Islet of Langerhans (tissue), 1 donor: ENCODE measurements around the gene ADGRG6.

Source experiments
- FAIRE-seq: peaks from one replicate; lab custom pipeline; 2011; peaks lifted over from hg19 to GRCh38; lab: Jason Lieb, UNC

ADGRG6 gene

GRCh38 chr6:142349215-142349823 lies 47.5 kb downstream of the ADGRG6 start:
- no peak for FAIRE-seq

GRCh38 chr6:142350309-142350708 lies 48.5 kb downstream of the ADGRG6 start:
- FAIRE-seq, result no peak

- FAIRE-seq, result no peak
These were observed 51.9 kb downstream of the ADGRG6 start for GRCh38 chr6:142353690-142354089.

DNA sequence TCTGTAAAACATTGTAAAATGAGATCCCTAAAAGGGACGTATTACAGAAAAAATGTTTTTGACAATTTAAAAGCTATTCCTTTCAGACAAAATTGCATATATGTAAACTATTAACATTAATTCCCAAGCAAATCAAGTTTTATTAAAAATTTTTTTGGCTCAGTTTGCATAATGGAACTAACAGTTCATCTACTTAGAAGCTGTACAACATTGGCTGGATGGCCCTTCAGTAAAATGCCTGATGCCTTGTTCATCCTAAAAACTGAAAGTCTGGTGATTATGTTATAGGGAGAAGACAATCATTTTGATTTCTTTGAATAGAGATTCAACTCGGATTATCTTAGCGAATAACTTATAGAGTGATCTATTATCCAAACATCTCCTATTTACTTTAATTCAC lies 52.8 kb downstream of the ADGRG6 start:
- FAIRE-seq, result no peak

DNA sequence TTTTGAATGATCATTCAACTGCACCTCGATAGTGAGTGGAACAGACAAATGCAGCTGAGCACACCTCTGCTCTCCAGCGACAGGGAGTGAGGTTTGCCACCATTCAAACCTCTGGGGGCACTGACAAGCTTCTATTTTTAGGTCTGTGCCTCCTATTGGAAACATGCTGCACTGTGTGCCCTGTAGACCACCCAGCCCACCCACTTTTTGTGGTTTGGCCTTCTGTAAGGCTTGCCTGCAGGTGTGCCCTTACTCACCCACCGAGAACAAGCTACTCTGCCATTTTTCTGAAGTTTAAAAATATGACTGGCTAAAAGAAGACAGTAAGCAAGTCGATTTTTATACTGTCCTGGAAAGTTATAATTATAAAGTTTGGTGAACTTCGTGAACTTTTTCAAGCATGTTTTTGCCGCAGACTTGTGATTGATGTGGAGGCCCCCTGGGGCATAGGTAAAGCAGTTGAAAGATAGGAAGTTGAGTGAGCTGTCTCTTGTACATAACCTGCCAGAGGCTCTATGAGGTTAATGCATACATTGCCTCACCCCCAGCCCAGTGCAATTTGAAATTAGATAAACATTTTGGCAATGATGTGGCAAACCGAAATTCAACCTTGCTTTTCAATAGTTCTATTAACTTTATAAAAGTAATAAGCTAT lies 53.8 kb downstream of the ADGRG6 start:
- FAIRE-seq, result no peak

DNA sequence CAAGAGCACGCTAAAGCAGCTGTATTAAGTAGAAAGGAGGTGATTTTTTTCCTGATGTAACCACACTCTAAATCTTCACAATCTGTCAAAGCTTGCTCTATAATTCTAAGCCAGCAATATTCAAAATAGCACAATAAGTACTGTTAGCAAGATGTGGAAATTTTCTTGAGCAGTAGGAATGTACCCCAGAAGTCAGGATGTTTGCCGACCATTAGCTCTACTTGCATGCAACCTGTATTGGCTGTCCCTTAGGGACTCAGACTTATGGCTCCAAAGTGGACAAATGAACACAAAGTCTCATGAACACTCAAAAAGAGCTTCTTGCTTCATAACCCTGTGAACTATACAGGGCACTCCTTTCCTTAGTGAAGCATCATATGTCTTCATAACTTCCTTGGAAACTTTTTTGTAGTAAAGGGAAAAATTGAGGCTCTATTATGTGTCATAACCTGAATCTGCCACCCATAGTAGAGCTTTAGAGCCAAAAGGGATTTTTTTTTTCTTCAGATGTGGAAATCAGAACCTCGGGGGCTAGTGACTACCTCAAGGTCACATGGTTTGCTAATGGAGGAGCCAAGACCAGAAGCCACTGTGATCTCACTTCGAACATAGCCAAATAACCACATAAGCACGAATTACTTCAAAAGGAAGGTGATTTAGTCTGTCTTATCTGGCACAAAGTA lies 54.5 kb downstream of the ADGRG6 start:
- FAIRE-seq, result no peak

GRCh38 chr6:142356884-142357225 lies 55.0 kb downstream of the ADGRG6 start:
- no peak for FAIRE-seq

- FAIRE-seq, result no peak
These were observed 56.1 kb downstream of the ADGRG6 start for GRCh38 chr6:142357879-142358278.

DNA sequence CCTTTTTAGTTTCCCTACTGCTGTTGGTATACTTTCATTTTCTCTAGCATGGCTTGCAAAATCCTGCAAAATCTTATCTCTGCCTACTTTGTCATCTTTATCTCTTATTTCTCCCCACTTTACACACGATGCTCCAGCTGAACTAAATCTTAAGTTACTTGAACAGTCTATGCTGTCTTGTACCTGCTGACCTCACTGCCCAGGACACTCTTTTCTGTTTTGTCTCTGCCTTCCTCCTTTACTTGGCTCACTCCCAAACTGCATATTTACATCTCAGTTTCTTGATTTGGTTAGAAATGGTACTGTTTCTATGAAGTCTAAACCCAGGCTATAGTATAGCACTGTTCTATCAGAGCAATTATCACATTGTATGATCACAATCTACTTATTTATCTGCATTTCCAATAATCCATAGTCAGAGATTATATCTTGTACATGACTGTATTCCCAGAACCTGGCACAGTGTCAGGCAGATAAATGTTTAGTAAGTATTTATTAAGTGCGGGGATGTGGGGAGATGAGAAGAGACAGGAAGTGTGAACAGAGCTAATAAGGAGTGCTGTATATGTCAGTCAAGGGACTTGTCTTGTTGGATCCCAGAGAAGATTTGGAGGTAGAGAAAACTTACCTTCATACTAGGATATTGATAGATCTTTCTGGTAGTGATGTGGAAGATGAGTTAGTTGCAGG lies 57.6 kb downstream of the ADGRG6 start:
- no peak for FAIRE-seq

DNA sequence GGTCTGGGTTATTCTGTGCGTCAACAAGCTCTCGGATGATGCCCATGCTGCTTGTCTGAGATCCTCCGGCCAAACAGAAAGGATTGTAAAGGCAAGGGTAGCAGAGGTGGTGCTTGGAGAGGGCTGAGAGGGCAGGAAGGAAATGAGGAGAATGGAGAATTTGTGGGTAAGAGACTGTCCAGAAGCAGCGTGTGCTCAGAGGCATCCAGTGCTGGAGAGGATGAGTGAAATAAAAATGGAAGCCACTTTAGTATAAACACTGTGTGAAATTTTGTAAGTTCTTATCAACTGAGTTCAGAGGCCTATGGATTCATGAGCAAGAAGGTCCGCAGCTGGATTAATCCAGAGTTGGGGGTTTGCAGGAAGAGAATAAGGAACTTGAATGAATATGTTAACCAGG lies 59.5 kb downstream of the ADGRG6 start:
- FAIRE-seq, result no peak

DNA sequence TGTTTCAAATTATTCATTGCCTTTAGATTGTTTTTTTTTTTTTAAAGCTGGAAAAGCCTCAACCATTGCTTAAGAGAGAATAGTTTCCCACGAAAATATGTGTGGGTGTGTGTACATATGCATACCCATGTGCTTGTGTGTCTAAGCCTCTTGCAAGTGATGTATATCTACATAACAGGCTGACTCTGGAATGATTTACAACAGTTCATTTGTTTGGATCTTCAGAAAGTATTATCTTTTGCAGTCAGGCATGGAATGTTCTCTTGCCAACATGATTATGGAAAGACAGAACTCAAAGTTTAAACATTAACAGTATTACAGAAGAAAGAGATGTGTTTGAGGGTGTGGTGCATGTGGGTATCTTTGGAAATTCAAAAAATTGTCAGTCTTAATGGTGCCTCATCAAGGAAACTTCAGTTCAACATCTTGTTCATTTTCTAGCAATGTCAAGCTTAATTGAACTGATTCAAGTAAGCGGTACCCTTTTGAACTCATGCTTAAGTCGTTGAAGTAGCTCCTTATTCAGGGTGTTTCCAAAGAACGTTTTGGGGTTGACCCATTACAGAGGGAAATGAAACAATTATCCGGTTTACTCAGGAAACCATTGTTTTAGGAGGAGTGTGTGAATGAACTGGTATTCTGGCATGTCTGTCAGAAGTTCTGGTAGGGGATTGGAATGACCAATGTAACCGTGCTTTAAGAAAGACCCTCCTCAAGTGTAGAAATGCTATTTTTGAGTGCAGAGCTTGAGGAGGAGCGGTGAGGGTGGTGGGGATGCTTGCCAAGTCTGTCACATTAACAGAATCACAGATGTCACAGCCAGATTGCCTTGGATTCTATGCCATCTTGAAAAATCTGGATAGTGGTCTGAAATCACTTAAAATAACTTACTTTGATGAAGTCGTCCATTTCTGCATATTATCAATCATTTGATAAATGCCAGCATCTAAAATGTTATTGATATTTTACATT lies 60.3 kb downstream of the ADGRG6 start:
- no peak for FAIRE-seq

- no peak for FAIRE-seq
These were observed 65.3 kb downstream of the ADGRG6 start for GRCh38 chr6:142367061-142367460.

- no peak for FAIRE-seq
These were observed 65.8 kb downstream of the ADGRG6 start for GRCh38 chr6:142367501-142368018.

GRCh38 chr6:142369266-142369665 lies 67.5 kb downstream of the ADGRG6 start:
- no peak for FAIRE-seq

DNA sequence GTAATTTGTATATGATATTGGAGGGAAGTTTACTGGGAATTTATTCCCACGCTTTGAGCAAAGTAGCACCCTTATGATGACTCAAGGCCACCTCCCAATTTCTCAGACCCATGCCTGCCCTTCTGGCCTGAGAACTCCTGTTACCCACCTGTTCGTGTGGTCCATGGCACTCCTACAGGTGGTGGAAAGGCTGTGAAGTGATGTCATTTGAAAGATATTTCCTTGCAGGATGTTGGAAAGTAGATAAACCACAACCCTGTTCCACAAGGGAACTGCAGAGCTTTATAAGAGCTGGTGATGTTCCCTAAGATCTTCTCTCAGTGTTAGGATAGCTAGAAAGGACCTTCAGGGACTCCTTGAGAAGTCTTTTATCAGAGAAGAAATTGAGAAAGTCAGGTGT lies 70.5 kb downstream of the ADGRG6 start:
- no peak for FAIRE-seq

DNA sequence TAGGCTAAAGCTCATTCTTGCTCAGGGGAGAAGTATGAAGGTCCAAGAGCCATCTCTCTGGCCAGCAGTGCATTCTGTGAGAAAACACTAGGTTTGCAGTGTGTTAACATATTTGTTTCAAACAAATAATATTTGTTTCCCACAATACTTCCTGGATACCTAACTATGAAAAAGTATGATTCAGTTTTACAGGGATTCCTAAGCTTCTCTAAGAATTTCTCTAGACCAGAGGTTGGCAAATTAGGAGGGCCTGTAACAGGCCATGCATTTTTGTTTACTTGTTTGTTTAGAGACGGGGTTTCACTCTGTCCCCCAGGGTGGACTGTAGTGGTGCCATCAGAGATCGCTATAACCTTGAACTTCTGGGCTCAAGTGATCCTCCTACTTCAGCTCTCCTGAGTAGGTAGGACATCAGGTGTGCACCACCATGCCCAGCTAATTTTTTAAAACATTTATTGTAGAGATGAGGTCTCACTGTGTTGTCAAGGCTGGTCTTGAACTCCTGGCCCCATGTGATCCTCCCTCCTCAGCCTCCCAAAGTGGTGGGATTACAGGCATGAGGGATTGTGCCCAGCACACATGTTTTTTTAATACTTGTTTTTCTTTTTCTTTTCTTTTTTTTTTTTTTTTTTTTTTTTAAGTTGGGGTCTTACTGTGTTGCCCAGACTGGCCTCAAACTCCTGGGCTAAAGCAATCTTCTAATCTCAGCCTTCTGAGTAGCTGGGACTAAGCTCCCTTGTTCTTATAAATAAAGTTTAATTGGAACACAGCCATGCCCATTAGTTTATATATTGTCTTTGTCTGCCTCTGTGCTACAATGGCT lies 71.7 kb downstream of the ADGRG6 start:
- FAIRE-seq, result no peak

DNA sequence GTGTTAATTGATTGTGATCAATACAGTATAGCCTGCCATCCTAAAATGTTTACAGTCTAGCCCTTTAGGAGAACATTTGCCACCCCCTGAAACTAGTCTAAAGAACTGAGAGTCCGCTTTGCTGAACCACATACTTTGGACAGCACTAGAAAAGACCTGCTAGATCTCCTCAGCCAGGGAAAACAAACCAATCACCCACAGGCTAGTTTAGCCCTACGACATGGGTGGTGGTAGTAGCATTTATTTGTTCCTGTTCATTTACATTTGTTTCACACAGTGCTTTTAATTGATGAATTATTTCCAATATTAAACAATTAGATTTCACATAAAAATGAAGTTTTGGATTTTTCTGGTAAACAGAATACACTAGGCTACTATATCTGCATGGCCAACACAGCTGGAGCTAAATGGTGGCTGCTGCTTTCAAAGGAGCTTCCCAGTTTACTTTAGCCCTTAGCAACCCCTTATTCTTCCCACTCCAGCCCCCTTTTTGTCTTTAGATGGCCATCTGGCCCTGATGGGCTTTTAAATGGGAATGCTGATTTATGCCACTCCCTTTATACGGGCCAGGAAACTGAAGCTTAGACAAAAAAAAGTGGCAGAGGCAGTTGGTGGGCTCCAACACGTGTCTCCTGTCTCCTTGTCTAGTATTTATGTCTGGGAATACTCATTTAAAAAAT lies 72.4 kb downstream of the ADGRG6 start:
- FAIRE-seq, result no peak

GRCh38 chr6:142374965-142375733 lies 73.3 kb downstream of the ADGRG6 start:
- no peak for FAIRE-seq

GRCh38 chr6:142376115-142376514 lies 74.3 kb downstream of the ADGRG6 start:
- no peak for FAIRE-seq
